ENCODE data around the gene EPHB6.

The EPHB6 gene

DNA sequence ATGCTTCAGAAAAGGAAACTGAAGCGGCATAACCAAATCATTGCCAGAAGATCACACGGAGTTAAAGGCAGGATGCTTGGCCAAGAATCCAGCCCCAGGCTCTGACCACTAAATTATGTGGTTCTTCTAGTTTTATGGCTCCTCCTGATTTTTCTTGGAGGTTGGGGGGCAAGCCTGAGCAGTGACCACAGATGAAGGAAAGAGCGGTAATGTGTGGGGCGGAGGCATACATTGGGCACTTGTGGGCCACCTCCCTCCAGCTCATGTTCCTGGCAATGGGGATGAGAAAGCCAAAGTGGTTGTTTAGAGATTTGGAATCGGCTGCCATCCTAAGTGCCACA lies 27.4 kb downstream of the EPHB6 start:
- CTCF ChIA-PET, result interaction anchor here (1.0 to 5.7 kb wide), 5 partner anchors 10 to 333 kb away, joined by 5 to 59 read pairs (median 21); no protein-coding TSS in a partner anchor

DNA sequence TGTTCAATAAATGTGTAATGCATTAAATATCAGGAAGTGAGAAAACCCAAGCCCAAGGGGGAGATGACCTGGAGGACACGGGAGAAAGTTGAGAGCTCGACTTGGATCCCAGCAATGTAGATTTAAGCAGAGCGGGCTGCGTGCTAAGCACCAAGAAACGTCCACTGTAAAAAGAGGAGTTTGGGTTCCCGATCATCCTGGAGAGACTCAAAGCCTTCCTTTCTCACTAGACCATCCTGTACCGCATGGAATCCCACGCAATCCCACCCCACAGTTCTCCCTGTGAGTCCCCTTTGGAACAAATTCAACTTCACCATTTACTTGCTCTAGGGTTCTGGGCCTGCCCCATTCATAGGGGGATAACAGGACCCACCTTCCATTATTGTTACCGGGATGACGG lies 28.3 kb downstream of the EPHB6 start:
- H3K36me3 ChIP-seq (ENCODE audit: control insufficient read depth in 4 of 4, insufficient read depth in 4 of 4, low read length in 3 of 4), result no peaks in the 10 kb centered on the region
- H3K27ac ChIP-seq (ENCODE audit: insufficient read depth in 1 of 2, low read depth in 1 of 2, low read length in 2 of 2, poor library complexity in 1 of 2, severe bottlenecking in 2 of 2), result no peak overlapping the region
- H3K4me1 ChIP-seq (ENCODE audit: control extremely low read depth in 1 of 4, control insufficient read depth in 4 of 4, insufficient read depth in 4 of 4, low read length in 3 of 4), result no peaks in the 10 kb centered on the region
- DNase-seq, result no peak
- H3K4me3 ChIP-seq (ENCODE audit: control insufficient read depth in 1 of 7, extremely low read depth in 1 of 7, insufficient read depth in 4 of 7, low read depth in 2 of 7, low read length in 6 of 7), result no peak overlapping the region
- peaks cover 0 to 6% (median 0%) of the 10 kb centered on the region in 5 experiments for H3K27me3 ChIP-seq (replicated peaks in 2 of 5; ENCODE audit: control insufficient read depth in 4 of 5, insufficient read depth in 5 of 5, low read length in 4 of 5)
- H3K9me3 ChIP-seq (ENCODE audit: control extremely low read depth in 1 of 5, control insufficient read depth in 4 of 5, insufficient read depth in 2 of 5, low read depth in 1 of 5, low read length in 4 of 5), result no peaks in the 10 kb centered on the region
- 95% methylated on average over 10 of the region's 10 CpGs for WGBS (ENCODE audit: insufficient coverage)
- POLR2A ChIA-PET, result no interaction called here
- CTCF ChIA-PET, result interaction anchor here (1.6 to 5.7 kb wide), 4 partner anchors 11 to 332 kb away, joined by 6 to 59 read pairs (median 25); no protein-coding TSS in a partner anchor

More for the DNA sequence above, 27.4 kb downstream of the EPHB6 start:
- no peak overlapping the region for H3K4me3 ChIP-seq (ENCODE audit: control insufficient read depth in 1 of 7, extremely low read depth in 1 of 7, insufficient read depth in 4 of 7, low read depth in 2 of 7, low read length in 6 of 7)
- no peaks in the 10 kb centered on the region for H3K36me3 ChIP-seq (ENCODE audit: control insufficient read depth in 4 of 4, insufficient read depth in 4 of 4, low read length in 3 of 4)
- no peak for DNase-seq
- POLR2A ChIA-PET, result no interaction called here
- peaks cover 0 to 6% (median 0%) of the 10 kb centered on the region in 5 experiments for H3K27me3 ChIP-seq (replicated peaks in 2 of 5; ENCODE audit: control insufficient read depth in 4 of 5, insufficient read depth in 5 of 5, low read length in 4 of 5)
- H3K27ac ChIP-seq (ENCODE audit: insufficient read depth in 1 of 2, low read depth in 1 of 2, low read length in 2 of 2, poor library complexity in 1 of 2, severe bottlenecking in 2 of 2), result no peak overlapping the region
- H3K9me3 ChIP-seq (ENCODE audit: control extremely low read depth in 1 of 5, control insufficient read depth in 4 of 5, insufficient read depth in 2 of 5, low read depth in 1 of 5, low read length in 4 of 5), result no peaks in the 10 kb centered on the region
- no peaks in the 10 kb centered on the region for H3K4me1 ChIP-seq (ENCODE audit: control extremely low read depth in 1 of 4, control insufficient read depth in 4 of 4, insufficient read depth in 4 of 4, low read length in 3 of 4)
- 100% methylated on average over 3 of the region's 5 CpGs for WGBS (ENCODE audit: insufficient coverage)

DNA sequence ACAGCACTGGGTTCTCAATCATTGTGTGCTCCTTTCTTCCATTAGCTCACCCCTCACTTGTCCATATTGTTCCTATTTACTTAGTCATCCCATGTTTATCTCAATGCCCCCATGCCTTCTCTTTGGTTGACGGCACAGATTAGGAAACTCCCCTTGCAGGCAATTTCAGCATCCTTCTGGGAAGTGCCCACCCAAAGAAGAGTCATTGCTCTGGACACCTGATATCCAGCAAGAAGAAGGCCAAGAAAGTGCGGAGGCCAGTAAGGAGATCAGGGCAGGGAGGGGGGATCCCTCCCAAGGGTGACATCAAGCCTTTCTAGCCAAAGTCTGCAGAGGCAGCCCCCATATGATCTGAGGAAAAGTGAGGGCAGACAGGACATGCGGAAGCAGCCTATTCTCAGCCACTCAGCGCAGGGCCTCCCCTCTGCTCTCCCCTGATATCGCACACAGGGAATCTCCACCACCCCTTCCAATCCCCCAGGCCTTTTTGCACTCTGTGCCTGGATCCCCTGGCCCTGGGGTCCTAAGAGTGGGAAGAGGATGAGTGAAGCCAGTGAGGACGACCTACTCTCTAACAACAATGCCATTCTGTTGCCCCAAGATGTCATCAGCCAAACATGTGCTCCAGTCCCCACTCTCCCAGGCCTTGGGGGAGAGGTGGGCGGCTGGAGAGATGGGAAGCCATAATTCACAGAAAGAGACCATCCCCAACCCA lies 28.9 kb downstream of the EPHB6 start:
- Histone ChIP-seq H3K27me3 (replicated peaks in 2 of 5; ENCODE audit: control insufficient read depth in 4 of 5, insufficient read depth in 5 of 5, low read length in 4 of 5) (peaks cover 0 to 6% (median 0%) of the 10 kb centered on the region in 5 experiments), H3K4me3 (ENCODE audit: control insufficient read depth in 1 of 7, extremely low read depth in 1 of 7, insufficient read depth in 4 of 7, low read depth in 2 of 7, low read length in 6 of 7) (no peak overlapping the region), H3K9me3 (ENCODE audit: control extremely low read depth in 1 of 5, control insufficient read depth in 4 of 5, insufficient read depth in 2 of 5, low read depth in 1 of 5, low read length in 4 of 5) (no peaks in the 10 kb centered on the region), H3K27ac (ENCODE audit: insufficient read depth in 1 of 2, low read depth in 1 of 2, low read length in 2 of 2, poor library complexity in 1 of 2, severe bottlenecking in 2 of 2) (no peak overlapping the region), H3K4me1 (ENCODE audit: control extremely low read depth in 1 of 4, control insufficient read depth in 4 of 4, insufficient read depth in 4 of 4, low read length in 3 of 4) (no peaks in the 10 kb centered on the region), H3K36me3 (ENCODE audit: control insufficient read depth in 4 of 4, insufficient read depth in 4 of 4, low read length in 3 of 4) (no peaks in the 10 kb centered on the region)
- ChIA-PET CTCF (interaction anchor here (1.6 to 5.7 kb wide), 3 partner anchors 11 to 332 kb away, joined by 6 to 59 read pairs (median 21); no protein-coding TSS in a partner anchor), POLR2A (no interaction called here)
- DNase-seq, result no peak
- 87% methylated on average over 4 of the region's 7 CpGs for WGBS (ENCODE audit: insufficient coverage)

DNA sequence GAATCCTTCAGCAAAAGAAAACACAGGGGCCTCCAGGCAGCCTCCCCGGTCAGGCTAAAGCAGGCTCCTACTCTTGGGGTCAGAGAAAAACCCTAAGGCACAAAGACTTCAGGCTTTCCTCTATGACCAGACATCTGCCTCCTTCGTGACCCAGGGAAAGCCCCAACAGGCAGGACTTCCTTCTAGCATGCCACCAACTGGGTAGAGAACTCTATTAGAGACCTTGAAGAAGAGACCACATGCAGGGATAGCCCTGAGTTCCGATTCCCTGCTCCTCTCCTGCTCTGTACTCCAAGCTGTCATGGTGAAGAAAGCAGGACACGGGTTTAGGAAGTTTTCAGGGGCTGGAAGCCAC lies 29.4 kb downstream of the EPHB6 start:
- POLR2A ChIA-PET, result no interaction called here
- Histone ChIP-seq H3K27me3 (replicated peaks in 2 of 5; ENCODE audit: control insufficient read depth in 4 of 5, insufficient read depth in 5 of 5, low read length in 4 of 5) (peaks cover 0 to 6% (median 0%) of the 10 kb centered on the region in 5 experiments), H3K9me3 (ENCODE audit: control extremely low read depth in 1 of 5, control insufficient read depth in 4 of 5, insufficient read depth in 2 of 5, low read depth in 1 of 5, low read length in 4 of 5) (no peaks in the 10 kb centered on the region), H3K36me3 (ENCODE audit: control insufficient read depth in 4 of 4, insufficient read depth in 4 of 4, low read length in 3 of 4) (no peaks in the 10 kb centered on the region), H3K4me1 (ENCODE audit: control extremely low read depth in 1 of 4, control insufficient read depth in 4 of 4, insufficient read depth in 4 of 4, low read length in 3 of 4) (no peaks in the 10 kb centered on the region), H3K27ac (ENCODE audit: insufficient read depth in 1 of 2, low read depth in 1 of 2, low read length in 2 of 2, poor library complexity in 1 of 2, severe bottlenecking in 2 of 2) (no peak overlapping the region), H3K4me3 (ENCODE audit: control insufficient read depth in 1 of 7, extremely low read depth in 1 of 7, insufficient read depth in 4 of 7, low read depth in 2 of 7, low read length in 6 of 7) (no peak overlapping the region)
- CTCF ChIA-PET, result interaction anchor here (1.6 kb wide), 1 partner anchor 10 kb away, joined by 6 read pairs; no protein-coding TSS in a partner anchor
- 95% methylated on average over 4 of the region's 4 CpGs for WGBS (ENCODE audit: insufficient coverage)
- DNase-seq, result no peak

DNA sequence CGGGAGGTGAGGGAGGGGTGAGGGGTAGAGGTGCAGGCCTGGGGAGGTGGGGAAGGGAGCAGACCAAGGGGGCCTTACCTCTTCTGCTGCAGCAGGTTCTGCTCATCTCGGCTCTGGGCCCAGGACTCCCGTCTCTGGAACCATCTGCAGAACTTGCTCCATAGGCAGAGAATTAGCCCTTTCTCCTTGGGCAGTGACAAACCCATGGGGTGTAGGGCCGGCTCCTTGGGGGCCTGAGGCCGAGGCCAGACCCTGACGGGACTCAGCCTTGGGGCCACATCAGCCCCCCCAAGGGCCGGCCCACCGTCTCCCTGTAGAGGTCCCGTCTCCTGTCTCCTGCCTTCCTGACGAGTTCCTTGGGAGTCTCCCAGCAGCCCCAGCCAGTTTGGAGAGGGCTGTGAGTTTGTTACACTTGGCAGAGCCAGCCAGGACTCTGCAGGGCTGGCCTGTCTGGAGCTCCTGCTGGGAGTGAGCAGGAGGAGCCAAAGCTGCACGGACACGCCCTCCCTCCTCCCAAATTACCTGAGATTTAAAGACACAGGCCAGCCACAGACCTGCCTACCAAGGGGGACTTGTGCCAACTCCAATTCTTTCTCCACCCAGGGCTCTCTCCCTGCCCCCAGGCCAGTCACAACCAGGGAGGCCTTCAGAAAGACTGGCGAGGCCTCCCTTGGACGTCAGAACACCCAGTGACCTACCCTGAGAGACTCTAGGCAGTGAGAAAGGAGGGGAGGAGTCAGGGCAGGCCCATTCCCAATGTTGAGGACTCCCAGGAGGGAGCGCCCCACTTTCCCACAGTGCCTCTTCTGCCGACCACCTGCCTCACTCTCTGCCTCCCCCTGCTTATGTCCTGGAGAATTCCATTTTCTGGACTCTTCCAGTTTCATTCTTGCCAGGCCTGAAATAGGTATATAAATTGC lies 30.7 kb downstream of the EPHB6 start, which contains the start of gene TRPV6:
Gene TRPV6, minus strand, starts transcription at position 435 of the 920 bp plus-strand sequence.
- Histone ChIP-seq H3K36me3 (ENCODE audit: control insufficient read depth in 4 of 4, insufficient read depth in 4 of 4, low read length in 3 of 4) (no peaks in the 10 kb centered on the region), H3K4me1 (ENCODE audit: control extremely low read depth in 1 of 4, control insufficient read depth in 4 of 4, insufficient read depth in 4 of 4, low read length in 3 of 4) (no peaks in the 10 kb centered on the region), H3K27me3 (replicated peaks in 2 of 5; ENCODE audit: control insufficient read depth in 4 of 5, insufficient read depth in 5 of 5, low read length in 4 of 5) (peaks cover 0 to 2% (median 0%) of the 10 kb centered on the region in 5 experiments), H3K9me3 (ENCODE audit: control extremely low read depth in 1 of 5, control insufficient read depth in 4 of 5, insufficient read depth in 2 of 5, low read depth in 1 of 5, low read length in 4 of 5) (no peaks in the 10 kb centered on the region), H3K4me3 (ENCODE audit: control insufficient read depth in 1 of 7, extremely low read depth in 1 of 7, insufficient read depth in 4 of 7, low read depth in 2 of 7, low read length in 6 of 7) (no peak within 1 kb of the TSS), H3K27ac (ENCODE audit: insufficient read depth in 1 of 2, low read depth in 1 of 2, low read length in 2 of 2, poor library complexity in 1 of 2, severe bottlenecking in 2 of 2) (no peak within 1 kb of the TSS)
- 98% methylated on average over 16 of the region's 16 CpGs for WGBS (ENCODE audit: insufficient coverage)
- CTCF ChIA-PET, result interaction anchor here (0.5 to 2.6 kb wide), 4 partner anchors 25 to 583 kb away, joined by 3 to 7 read pairs (median 6); no protein-coding TSS in a partner anchor
- POLR2A ChIA-PET, result no interaction called here
- no peak for DNase-seq

DNA sequence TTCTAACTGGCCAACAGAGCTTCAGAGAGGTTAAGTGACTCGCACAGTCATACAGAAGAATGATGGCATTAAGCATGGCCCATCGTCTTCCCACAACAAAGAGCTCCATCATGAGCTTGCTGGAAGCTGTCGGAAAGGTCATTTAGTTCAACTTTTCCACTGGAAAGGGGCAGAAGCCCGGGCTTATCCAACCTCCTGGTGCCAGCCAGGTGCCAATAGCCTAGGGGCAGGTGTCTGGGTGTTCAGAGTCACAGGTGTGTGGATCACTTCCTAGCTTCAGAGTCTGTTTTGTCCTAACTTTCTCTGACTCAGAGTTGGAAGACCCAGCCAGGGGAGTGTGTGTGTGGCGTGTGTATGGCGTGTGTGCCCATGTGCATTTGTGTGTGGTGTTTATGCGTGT lies 32.0 kb downstream of the EPHB6 start:
- 84% methylated on average over 7 of the region's 7 CpGs for WGBS (ENCODE audit: insufficient coverage)
- Histone ChIP-seq H3K9me3 (ENCODE audit: control extremely low read depth in 1 of 5, control insufficient read depth in 4 of 5, insufficient read depth in 2 of 5, low read depth in 1 of 5, low read length in 4 of 5) (no peaks in the 10 kb centered on the region), H3K4me1 (ENCODE audit: control extremely low read depth in 1 of 4, control insufficient read depth in 4 of 4, insufficient read depth in 4 of 4, low read length in 3 of 4) (no peaks in the 10 kb centered on the region), H3K36me3 (ENCODE audit: control insufficient read depth in 4 of 4, insufficient read depth in 4 of 4, low read length in 3 of 4) (no peaks in the 10 kb centered on the region), H3K27me3 (replicated peaks in 2 of 5; ENCODE audit: control insufficient read depth in 4 of 5, insufficient read depth in 5 of 5, low read length in 4 of 5) (peaks cover 0 to 2% (median 0%) of the 10 kb centered on the region in 5 experiments), H3K4me3 (ENCODE audit: control insufficient read depth in 1 of 7, extremely low read depth in 1 of 7, insufficient read depth in 4 of 7, low read depth in 2 of 7, low read length in 6 of 7) (no peak overlapping the region), H3K27ac (ENCODE audit: insufficient read depth in 1 of 2, low read depth in 1 of 2, low read length in 2 of 2, poor library complexity in 1 of 2, severe bottlenecking in 2 of 2) (no peak overlapping the region)
- POLR2A ChIA-PET, result no interaction called here
- CTCF ChIA-PET, result interaction anchor here (1.1 to 2.6 kb wide), 3 partner anchors 14 to 117 kb away, joined by 4 to 7 read pairs (median 7); no protein-coding TSS in a partner anchor
- DNase-seq, result no peak

Measured in common myeloid progenitor, CD34-positive (primary cell).